Colonic mucosa (tissue), 4 donors: ENCODE measurements around the gene MXI1. TPM values are rescaled to one million over a fixed set of nuclear protein-coding genes. Genes with fewer than 3 reads are reported as not detected.

Experiments used
- DNase-seq: peaks from one replicate; pipeline ENCODE4 v3.0.0-alpha.2; 2020
- H3K27ac ChIP-seq: fragments of 200-600 bp; one replicate; pipeline ENCODE4 v1.8.0; 2021
- H3K27me3 ChIP-seq: fragments of 200-600 bp; one replicate; pipeline ENCODE4 v1.8.0; 2021
- H3K36me3 ChIP-seq: fragments of 200-600 bp; one replicate; pipeline ENCODE4 v1.8.0; 2021
- H3K4me1 ChIP-seq: fragments of 200-600 bp; one replicate; pipeline ENCODE4 v1.8.0; 2021; ENCODE audit warnings: mild to moderate bottlenecking
- H3K4me3 ChIP-seq: fragments of 200-600 bp; one replicate; pipeline ENCODE4 v1.8.0; 2021
- H3K9ac ChIP-seq, 2 donors: one replicate each; pipeline ENCODE4 v1.7.0; 2013; ENCODE audit warnings: control low read depth in 2 of 2, low read depth in 2 of 2, low read length in 2 of 2
- H3K9me3 ChIP-seq: fragments of 200-600 bp; one replicate; pipeline ENCODE4 v1.8.0; 2021
- intact Hi-C: fragments of 100-400 bp; cut with DNase I; formaldehyde crosslinking; loops from one replicate; pipeline ENCODE4 v1.14.1; 2022
- total RNA-seq, 2 donors: library from RNA; stranded (reverse); fragmentation: NEBNext Ultra II Directional in 1 of 2; extraction: Animal tissue kit (Norgen Biotek cat#: 25700) in 1 of 2; gene quantifications; one replicate each; pipeline ENCODE4 v1.2.1, GENCODE V29; 2021
- TF ChIP-seq, protein P1 (sequence below): fragments of 200-600 bp; IDR thresholded peaks from one replicate; pipeline ENCODE4 v1.8.0; 2022; ENCODE audit warnings: antibody characterized with exemption, mild to moderate bottlenecking
- donor health status: healthy.
- donor health status: DM: no; HTN: no; CAD: no.
- donor health status: DM: no; HTN: no; CAD: no.

The MXI1 gene
- total RNA-seq, 2 donors from 2014 or later = 58.0 to 304 TPM

DNA sequence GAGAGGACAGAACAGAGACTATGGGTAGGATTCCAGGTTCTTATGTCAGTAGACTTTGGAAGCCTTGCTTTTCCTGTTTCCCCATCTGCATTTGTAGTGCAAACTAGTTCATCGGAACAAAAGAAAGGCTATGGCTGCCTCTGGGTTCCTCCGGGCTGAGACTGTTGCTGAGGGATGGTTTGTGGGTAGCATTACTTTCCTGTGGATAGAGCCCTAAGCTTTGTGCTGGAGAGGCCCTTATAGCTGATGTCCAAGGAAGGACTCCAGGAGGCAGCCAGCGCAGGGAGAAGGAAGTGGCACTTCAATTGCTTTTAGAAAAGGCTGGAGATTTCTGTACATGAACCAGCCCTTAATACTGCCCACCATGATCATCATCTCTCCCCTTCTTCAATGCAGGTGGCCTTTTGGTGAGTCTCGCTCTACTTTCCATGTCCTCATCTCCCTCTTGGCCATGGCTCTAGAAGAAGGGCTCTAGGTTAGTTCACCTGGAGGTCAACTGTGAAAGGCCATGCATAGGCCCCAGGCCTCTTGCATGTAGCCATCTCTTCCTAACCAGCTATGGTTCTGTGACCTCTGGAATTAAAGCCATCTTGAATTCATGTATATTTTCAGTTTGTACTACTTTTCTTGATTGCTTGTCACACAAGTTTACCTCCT, 15.4 kb downstream of the MXI1 start:
- Histone ChIP-seq H3K4me1 (no peaks in the 10 kb centered on the region), H3K9me3 (no peaks in the 10 kb centered on the region), H3K36me3 (no peaks in the 10 kb centered on the region), H3K27ac (peak overlapping the region; percentile 13), H3K4me3 (no peak overlapping the region), H3K9ac (no peak overlapping the region), H3K27me3 (no peaks in the 10 kb centered on the region)
- intact Hi-C loops = no loop called here
- DNase-seq = no peak
- TF ChIP-seq, protein P1, sequence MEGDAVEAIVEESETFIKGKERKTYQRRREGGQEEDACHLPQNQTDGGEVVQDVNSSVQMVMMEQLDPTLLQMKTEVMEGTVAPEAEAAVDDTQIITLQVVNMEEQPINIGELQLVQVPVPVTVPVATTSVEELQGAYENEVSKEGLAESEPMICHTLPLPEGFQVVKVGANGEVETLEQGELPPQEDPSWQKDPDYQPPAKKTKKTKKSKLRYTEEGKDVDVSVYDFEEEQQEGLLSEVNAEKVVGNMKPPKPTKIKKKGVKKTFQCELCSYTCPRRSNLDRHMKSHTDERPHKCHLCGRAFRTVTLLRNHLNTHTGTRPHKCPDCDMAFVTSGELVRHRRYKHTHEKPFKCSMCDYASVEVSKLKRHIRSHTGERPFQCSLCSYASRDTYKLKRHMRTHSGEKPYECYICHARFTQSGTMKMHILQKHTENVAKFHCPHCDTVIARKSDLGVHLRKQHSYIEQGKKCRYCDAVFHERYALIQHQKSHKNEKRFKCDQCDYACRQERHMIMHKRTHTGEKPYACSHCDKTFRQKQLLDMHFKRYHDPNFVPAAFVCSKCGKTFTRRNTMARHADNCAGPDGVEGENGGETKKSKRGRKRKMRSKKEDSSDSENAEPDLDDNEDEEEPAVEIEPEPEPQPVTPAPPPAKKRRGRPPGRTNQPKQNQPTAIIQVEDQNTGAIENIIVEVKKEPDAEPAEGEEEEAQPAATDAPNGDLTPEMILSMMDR = no peak

DNA sequence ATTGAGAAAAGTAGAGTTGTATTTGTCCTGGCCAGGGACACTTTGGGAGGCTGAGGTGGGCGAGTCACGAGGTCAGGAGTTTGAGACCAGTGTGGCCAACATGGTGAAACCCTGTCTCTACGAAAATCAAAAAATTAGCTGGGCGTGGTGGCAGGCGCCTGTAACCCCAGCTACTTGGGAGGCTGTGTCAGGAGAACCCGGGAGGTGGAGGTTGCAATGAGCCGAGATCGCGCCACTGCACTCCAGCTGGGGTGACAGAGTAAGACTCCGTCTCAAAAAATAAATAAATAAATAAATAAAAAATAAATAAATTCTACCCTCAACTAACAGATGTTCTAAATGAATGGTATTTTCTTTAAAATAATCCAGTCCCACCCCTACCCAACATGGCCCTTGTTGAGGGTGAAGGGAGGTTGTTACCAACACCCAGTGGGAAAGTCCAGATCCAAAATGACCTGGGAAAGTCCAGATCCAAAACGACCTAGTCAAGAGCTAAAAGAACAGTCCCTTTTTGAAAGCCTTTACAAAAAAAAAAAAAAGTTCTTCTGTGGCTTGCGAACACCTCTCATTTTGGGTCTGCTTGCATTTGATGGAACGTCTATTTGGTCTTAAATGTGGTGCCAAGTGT, 16.0 kb downstream of the MXI1 start:
- intact Hi-C loops = no loop called here
- TF ChIP-seq, protein P1 = no peak
- H3K27ac ChIP-seq = no peak overlapping the region
- no peak for DNase-seq
- H3K27me3 ChIP-seq = no peaks in the 10 kb centered on the region
- H3K9me3 ChIP-seq = no peaks in the 10 kb centered on the region
- H3K4me3 ChIP-seq = no peak overlapping the region
- no peaks in the 10 kb centered on the region for H3K4me1 ChIP-seq
- no peaks in the 10 kb centered on the region for H3K36me3 ChIP-seq
- no peak overlapping the region for H3K9ac ChIP-seq

DNA sequence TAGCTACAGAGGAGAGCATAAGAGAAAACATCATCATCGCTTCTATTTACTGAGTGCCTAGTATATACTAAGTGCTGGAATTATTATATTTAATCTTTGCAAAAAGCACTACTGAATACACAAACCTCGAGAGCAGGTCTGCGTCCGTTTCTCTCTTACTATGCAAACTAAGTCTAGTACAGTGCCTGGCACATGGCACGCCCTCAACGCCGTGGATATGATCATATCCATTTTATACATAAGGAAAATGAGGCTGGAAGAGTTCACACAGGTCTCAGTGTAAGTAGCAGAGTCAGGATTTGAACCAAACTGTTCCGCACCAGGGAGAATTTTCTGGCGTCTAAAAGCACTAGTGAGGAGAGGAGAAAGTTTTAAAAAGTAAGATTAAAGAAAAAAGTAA, 17.6 kb downstream of the MXI1 start:
- H3K9me3 ChIP-seq = no peaks in the 10 kb centered on the region
- H3K36me3 ChIP-seq = no peaks in the 10 kb centered on the region
- TF ChIP-seq, protein P1 = no peak
- no peak overlapping the region for H3K4me3 ChIP-seq
- intact Hi-C loops = loop anchor here (5.0 kb wide), 2 partner anchors 52 to 88 kb away; no protein-coding TSS in a partner anchor
- H3K9ac ChIP-seq = peak overlapping the region in 1 of 2 donors; percentile 82
- no peak overlapping the region for H3K27ac ChIP-seq
- no peak for DNase-seq
- no peaks in the 10 kb centered on the region for H3K27me3 ChIP-seq
- no peaks in the 10 kb centered on the region for H3K4me1 ChIP-seq

DNA sequence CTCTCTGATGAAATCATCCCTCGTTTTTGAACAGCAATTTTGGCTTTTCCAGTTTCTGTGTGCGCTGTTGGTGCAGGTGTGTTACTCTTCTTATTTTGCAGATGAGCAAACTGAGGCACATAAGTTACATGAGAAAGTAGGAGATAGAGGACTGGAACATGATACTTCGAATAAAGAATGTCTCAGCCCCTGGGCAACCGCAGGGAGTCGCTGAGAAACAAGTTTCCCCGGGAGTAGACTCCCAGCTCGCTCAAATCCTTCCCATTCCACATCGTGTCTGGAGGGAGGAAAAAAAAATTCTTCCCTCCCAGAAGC, 18.0 kb downstream of the MXI1 start:
- TF ChIP-seq, protein P1 = no peak

DNA sequence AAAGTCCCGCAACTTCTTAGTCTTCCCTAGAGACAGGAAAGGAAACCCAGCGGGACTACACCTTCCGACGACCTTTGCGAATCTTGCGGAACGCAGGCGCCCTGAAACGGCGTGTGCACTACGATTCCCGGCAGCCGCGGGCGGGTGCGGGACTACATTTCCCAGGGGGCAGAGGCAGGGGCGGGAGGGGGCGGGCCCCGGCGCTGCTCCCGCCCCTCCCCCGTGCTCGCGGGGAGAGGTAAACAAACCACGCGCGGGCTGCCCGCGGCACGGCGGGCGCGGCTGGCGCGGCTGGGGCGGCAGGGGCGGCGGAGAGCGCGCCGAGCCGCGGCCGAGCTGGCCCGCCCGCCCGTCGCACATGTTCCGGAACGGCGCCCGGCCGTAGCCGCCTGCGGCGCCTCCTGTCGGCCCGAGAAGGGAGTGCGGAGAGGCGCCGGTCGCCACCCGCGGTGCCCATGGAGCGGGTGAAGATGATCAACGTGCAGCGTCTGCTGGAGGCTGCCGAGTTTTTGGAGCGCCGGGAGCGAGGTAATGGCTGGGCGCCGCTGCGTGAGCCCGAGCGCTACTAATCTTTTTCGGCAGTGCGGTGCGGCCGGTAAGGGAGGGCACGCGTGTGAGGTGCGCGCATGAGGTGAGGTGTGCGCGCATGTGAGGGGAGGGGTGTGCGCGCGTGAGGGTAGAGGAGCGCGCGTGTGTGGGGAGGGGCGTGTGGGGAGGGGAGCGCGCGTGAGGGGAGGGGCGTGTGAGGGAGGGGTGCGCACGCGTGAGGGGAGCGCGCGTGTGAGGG, 18.5 kb downstream of the MXI1 start:
- intact Hi-C loops = loop anchor here (5.0 kb wide), 2 partner anchors 51 to 89 kb away; no protein-coding TSS in a partner anchor

More for the DNA sequence above, 18.0 kb downstream of the MXI1 start:
- no peaks in the 10 kb centered on the region for H3K27me3 ChIP-seq
- peak overlapping the region; percentile 52 for H3K27ac ChIP-seq
- H3K9ac ChIP-seq = peak overlapping the region in 1 of 2 donors; percentile 82
- H3K4me3 ChIP-seq = peak overlapping the region; percentile 8
- no peaks in the 10 kb centered on the region for H3K4me1 ChIP-seq
- H3K9me3 ChIP-seq = no peaks in the 10 kb centered on the region
- no peaks in the 10 kb centered on the region for H3K36me3 ChIP-seq
- intact Hi-C loops = loop anchor here (5.0 kb wide), 2 partner anchors 52 to 88 kb away; no protein-coding TSS in a partner anchor
- DNase-seq = no peak

More for the DNA sequence above, 18.5 kb downstream of the MXI1 start:
- H3K27ac ChIP-seq = peak overlapping the region; percentile 91
- no peaks in the 10 kb centered on the region for H3K4me1 ChIP-seq
- H3K9me3 ChIP-seq = no peaks in the 10 kb centered on the region
- TF ChIP-seq, protein P1 = peak; percentile 59
- peak overlapping the region; percentile 56 for H3K4me3 ChIP-seq
- H3K9ac ChIP-seq = peak overlapping the region; percentile 57 to 82
- DNase-seq = peak; percentile 93
- no peaks in the 10 kb centered on the region for H3K27me3 ChIP-seq
- no peaks in the 10 kb centered on the region for H3K36me3 ChIP-seq
